Mesendoderm (in vitro differentiated cells): Measurements from ENCODE around the gene MAN2A2.
A peak's percentile ranks its signal among the peaks of the same experiment; 100 is the strongest.

ENCODE experiments used
- DNase-seq: peaks from one replicate; pipeline ENCODE4 v3.0.0; 2013
- H2AK5ac ChIP-seq: 2 replicates; pipeline ENCODE4 v1.6.1; 2013; ENCODE audit warnings: low read length, inconsistent platforms
- H2BK120ac ChIP-seq: 2 replicates; pipeline ENCODE4 v1.6.1; 2013; ENCODE audit warnings: low read depth, mild to moderate bottlenecking, low read length, moderate library complexity, mixed read lengths
- H2BK15ac ChIP-seq: replicated peaks from 2 replicates; pipeline ENCODE4 v1.6.1; 2013; ENCODE audit warnings: low read depth, mild to moderate bottlenecking, moderate library complexity
- H2BK5ac ChIP-seq: 2 replicates; pipeline ENCODE4 v1.6.1; 2013; ENCODE audit warnings: low read length, inconsistent platforms
- H3K18ac ChIP-seq: 2 replicates; pipeline ENCODE4 v1.6.1; 2013; ENCODE audit warnings: mild to moderate bottlenecking, low read length, mixed read lengths
- H3K23ac ChIP-seq: one replicate; pipeline ENCODE4 v1.6.1; 2013; ENCODE audit warnings: low read length
- H3K27ac ChIP-seq: 2 replicates; pipeline ENCODE4 v1.5.1; 2013; ENCODE audit warnings: low read depth, mild to moderate bottlenecking, inconsistent platforms, low read length, moderate library complexity
- H3K27me3 ChIP-seq: 2 replicates; pipeline ENCODE4 v1.6.1; 2013; ENCODE audit warnings: low read length, control low read depth, mild to moderate bottlenecking, inconsistent platforms; ENCODE audit not compliant: insufficient read depth, poor library complexity
- H3K36me3 ChIP-seq: 2 replicates; pipeline ENCODE4 v1.6.1; 2013; ENCODE audit warnings: low read length, inconsistent platforms; ENCODE audit not compliant: control insufficient read depth, insufficient read depth
- H3K4ac ChIP-seq: one replicate; pipeline ENCODE4 v1.6.1; 2013; ENCODE audit warnings: low read depth, mild to moderate bottlenecking, low read length, moderate library complexity
- H3K4me1 ChIP-seq: 2 replicates; pipeline ENCODE4 v1.6.1; 2013; ENCODE audit warnings: low read depth, low read length, inconsistent platforms; ENCODE audit not compliant: control insufficient read depth
- H3K4me2 ChIP-seq: 2 replicates; pipeline ENCODE4 v1.6.1; 2013; ENCODE audit warnings: low read length
- H3K4me3 ChIP-seq: 2 replicates; pipeline ENCODE4 v1.5.1; 2013; ENCODE audit warnings: mild to moderate bottlenecking, low read length
- H3K56ac ChIP-seq: one replicate; pipeline ENCODE4 v1.6.1; 2013; ENCODE audit warnings: low read length
- H3K79me1 ChIP-seq: 2 replicates; pipeline ENCODE4 v1.6.1; 2013; ENCODE audit warnings: low read length, inconsistent platforms
- H3K79me2 ChIP-seq: 2 replicates; pipeline ENCODE4 v1.6.1; 2013; ENCODE audit warnings: mild to moderate bottlenecking, low read length; ENCODE audit not compliant: control insufficient read depth, insufficient read depth
- H3K9ac ChIP-seq: 2 replicates; pipeline ENCODE4 v1.6.1; 2013; ENCODE audit warnings: low read length, inconsistent platforms
- H4K5ac ChIP-seq: one replicate; pipeline ENCODE4 v1.6.1; 2013; ENCODE audit warnings: low read length
- H4K8ac ChIP-seq: one replicate; pipeline ENCODE4 v1.6.1; 2013; ENCODE audit warnings: low read depth, mild to moderate bottlenecking, control low read depth, low read length, moderate library complexity
- whole genome bisulfite sequencing: extraction: QIAGEN DNeasy Blood & Tissue Kit; methylation state at CpG from one replicate; pipeline ENCODE4 v1.1.7; 2013; ENCODE audit warnings: low lambda C conversion rate, missing lambda C conversion rate; ENCODE audit not compliant: insufficient coverage; ENCODE audit errors: extremely low coverage; 5-methylcytosine and 5-hydroxymethylcytosine counted together

The MAN2A2 gene

DNA sequence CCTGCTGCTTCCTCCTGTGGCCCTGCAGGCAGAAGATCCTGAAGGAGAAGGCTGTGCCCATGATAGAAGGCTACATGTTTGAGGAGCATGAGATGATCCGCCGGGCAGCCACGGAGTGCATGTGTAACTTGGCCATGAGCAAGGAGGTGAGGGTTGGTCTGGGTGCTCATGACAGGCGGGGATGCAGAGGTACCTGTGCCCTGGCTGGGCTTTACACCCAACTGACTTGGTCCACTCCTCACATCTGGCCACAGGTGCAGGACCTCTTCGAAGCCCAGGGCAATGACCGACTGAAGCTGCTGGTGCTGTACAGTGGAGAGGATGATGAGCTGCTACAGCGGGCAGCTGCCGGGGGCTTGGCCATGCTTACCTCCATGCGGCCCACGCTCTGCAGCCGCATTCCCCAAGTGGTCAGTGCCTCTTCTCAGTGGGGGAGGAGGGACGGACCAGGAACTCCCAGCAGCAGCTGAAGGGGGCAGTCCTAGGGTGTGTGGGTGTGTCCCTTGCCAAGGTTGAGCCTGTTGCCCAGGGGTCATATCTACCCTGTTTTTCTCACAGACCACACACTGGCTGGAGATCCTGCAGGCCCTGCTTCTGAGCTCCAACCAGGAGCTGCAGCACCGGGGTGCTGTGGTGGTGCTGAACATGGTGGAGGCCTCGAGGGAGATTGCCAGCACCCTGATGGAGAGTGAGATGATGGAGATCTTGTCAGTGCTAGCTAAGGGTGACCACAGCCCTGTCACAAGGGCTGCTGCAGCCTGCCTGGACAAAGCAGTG is 50.0 kb downstream of the MAN2A2 start:
- no peaks in the 10 kb centered on the region for H3K79me2 ChIP-seq
- no peak overlapping the region for H4K8ac ChIP-seq
- H3K23ac ChIP-seq: no peak overlapping the region
- H2BK5ac ChIP-seq: no peak overlapping the region
- H3K56ac ChIP-seq: no peak overlapping the region
- peaks cover 3% of the 10 kb centered on the region for H3K4me1 ChIP-seq
- H3K4me3 ChIP-seq: no peak overlapping the region
- DNase-seq: no peak
- no peak overlapping the region for H3K4ac ChIP-seq
- no peak overlapping the region for H2BK15ac ChIP-seq
- H4K5ac ChIP-seq: no peak overlapping the region
- no peak overlapping the region for H3K4me2 ChIP-seq
- no peak overlapping the region for H3K9ac ChIP-seq
- no peak overlapping the region for H3K18ac ChIP-seq
- no peak overlapping the region for H2AK5ac ChIP-seq
- H3K27ac ChIP-seq: no peak overlapping the region
- no peaks in the 10 kb centered on the region for H3K27me3 ChIP-seq
- peaks cover 2% of the 10 kb centered on the region for H3K79me1 ChIP-seq
- no peak overlapping the region for H2BK120ac ChIP-seq
- peaks cover 8% of the 10 kb centered on the region for H3K36me3 ChIP-seq
- no CpG with 5 or more reads among the region's 14 CpGs for WGBS

DNA sequence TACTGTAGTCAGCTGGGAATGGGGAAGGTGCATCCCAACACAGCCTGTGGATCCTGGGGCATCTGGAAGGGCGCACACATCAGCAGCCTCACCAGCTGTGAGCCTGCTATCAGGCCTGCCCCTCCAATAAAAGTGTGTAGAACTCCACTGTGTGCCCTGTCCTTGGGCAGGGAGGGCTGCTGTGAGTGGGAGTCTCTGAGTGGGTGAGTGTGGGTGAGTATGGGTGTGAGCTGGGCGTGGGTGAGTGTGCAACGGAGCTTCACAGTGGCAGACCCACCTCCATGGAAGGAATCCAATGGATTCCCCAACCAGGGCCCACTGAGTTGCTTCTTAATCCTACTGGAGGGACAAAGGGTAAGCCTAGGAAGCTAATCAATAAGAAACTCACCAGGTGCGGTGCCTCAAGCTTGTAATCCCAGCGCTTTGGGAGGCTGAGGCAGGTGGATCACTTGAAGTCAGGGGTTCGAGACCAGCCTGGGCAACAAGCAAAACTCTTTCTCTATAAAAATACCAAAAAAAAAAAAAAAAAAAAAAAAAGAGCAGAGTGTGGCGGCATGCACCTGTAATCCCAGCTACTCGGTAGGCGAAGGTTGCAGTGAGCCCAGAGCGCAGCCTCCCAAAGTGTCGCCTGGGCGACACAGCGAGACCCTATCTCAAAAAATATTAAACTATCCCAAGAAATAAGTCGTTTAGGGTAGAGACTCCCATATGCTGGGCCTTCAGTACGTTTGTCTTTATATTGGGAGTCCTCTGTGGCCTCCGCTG is 51.0 kb downstream of the MAN2A2 start:
- Histone ChIP-seq H3K36me3 (peaks cover 8% of the 10 kb centered on the region), H3K4ac (no peak overlapping the region), H3K27ac (no peak overlapping the region)

DNA sequence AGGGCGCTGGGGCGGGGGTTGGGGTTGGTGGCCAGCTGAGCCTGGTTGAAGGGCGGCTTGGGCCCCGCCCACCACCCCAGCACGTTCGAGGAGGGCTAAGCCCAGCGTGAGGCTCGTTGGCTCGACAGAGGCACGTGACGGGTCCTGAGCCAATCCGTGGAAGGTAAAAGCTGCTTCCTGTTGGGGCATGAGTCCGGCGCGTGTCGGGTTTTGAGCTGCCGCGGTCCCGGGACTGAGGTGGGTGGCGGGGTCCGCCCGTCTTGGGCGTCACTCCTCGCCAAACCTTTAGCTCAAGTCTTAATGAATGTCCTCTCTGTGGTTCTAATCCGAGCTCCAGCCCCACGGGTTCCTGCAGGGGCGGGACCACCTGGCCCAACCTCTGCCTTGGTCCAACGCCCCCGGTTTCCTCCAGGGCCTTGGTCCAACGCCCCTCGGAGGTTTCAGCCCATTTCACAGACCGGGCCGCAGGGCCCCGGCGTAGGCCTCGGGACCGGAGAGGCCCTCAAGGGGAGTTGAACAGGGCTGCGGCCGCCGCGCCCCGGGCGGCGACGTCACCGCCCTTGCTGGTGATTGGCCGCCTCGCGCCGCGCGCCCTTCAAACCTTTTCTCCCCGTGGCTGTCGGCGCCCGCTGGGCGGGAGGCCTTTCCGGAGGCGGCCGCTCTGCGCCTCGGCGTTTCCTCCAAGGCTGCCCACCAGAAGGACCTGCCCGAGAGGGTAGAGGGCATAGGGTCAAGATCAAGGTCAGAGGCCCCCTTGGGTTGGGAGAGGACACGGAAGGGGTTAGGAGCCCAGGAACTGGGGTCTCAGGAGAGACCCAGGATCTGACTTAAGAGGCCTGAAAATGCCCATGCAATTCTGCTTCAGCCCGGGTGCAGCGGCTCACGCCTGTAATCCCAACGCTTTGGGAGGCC is 51.9 kb downstream of the MAN2A2 start, which contains the start of gene RCCD1:
Gene RCCD1, plus strand, starts transcription at position 173 of the 912 bp plus-strand sequence. CDS start 1,851 bp downstream, outside the sequence.
- Histone ChIP-seq H4K5ac (no peak within 1 kb of the TSS), H3K4ac (peak within 1 kb of the TSS; percentile 56), H2BK5ac (peak within 1 kb of the TSS; percentile 70), H3K9ac (peak within 1 kb of the TSS; percentile 97), H4K8ac (no peak within 1 kb of the TSS), H2AK5ac (no peak within 1 kb of the TSS), H3K56ac (peak within 1 kb of the TSS; percentile 96), H3K4me1 (peaks cover 3% of the 10 kb centered on the region), H3K23ac (no peak within 1 kb of the TSS), H3K27me3 (no peaks in the 10 kb centered on the region), H3K4me3 (peak within 1 kb of the TSS; percentile 76), H2BK120ac (no peak within 1 kb of the TSS), H3K27ac (peak within 1 kb of the TSS; percentile 90), H3K18ac (peak within 1 kb of the TSS; percentile 69), H2BK15ac (no peak within 1 kb of the TSS), H3K36me3 (peaks cover 8% of the 10 kb centered on the region), H3K79me2 (no peaks in the 10 kb centered on the region), H3K79me1 (peaks cover 2% of the 10 kb centered on the region), H3K4me2 (peak within 1 kb of the TSS; percentile 72)
- WGBS: no CpG with 5 or more reads among the region's 69 CpGs
- DNase-seq: peak; percentile 98

More for the DNA sequence above, 51.0 kb downstream of the MAN2A2 start:
- Histone ChIP-seq H2BK15ac (no peak overlapping the region), H3K23ac (no peak overlapping the region), H3K4me2 (no peak overlapping the region), H3K27me3 (no peaks in the 10 kb centered on the region), H3K18ac (no peak overlapping the region), H4K5ac (no peak overlapping the region), H3K4me3 (no peak overlapping the region), H2AK5ac (no peak overlapping the region), H3K9ac (no peak overlapping the region), H2BK120ac (no peak overlapping the region), H3K79me2 (no peaks in the 10 kb centered on the region), H2BK5ac (no peak overlapping the region), H4K8ac (no peak overlapping the region), H3K56ac (peak overlapping the region; percentile 34), H3K4me1 (peaks cover 3% of the 10 kb centered on the region), H3K79me1 (peaks cover 2% of the 10 kb centered on the region)
- no peak for DNase-seq
- WGBS: no CpG with 5 or more reads among the region's 16 CpGs

DNA sequence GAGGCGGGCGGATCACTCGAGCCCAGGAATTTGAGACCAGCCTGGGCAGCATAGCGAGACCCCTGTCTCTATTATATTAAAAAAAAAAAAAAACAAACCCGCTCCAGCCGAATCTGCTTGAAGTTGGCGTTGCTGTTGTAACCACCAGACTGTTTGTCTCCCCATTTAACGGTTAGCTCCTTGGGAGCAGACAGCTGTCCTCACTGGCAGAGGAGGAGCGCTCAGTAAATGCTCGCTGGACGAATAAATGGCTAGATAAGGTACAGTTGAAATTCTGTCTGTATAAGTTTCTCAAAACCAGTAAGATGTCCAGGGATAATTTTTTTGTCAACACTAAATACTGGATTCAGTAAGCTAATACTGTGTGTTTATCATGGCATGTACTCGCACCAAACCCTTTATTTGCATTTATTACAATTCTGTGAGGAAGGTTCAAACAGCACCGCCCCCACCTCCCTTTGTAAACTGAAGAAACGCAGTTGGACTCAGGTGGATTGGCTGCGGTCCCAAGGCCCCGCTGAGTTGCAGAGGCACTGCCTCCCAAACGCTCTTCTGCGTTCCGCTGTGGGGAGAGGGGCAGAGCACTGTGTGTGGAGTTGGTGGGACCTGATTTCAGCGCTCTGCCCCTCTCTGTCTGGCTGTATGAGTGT is 52.6 kb downstream of the MAN2A2 start:
- H2BK5ac ChIP-seq: no peak overlapping the region
- peak overlapping the region; percentile 84 for H2AK5ac ChIP-seq
- H4K8ac ChIP-seq: no peak overlapping the region
- H3K4ac ChIP-seq: peak overlapping the region; percentile 56
- peak overlapping the region; percentile 43 for H3K4me2 ChIP-seq
- peaks cover 3% of the 10 kb centered on the region for H3K4me1 ChIP-seq
- H3K36me3 ChIP-seq: peaks cover 4% of the 10 kb centered on the region
- no peak overlapping the region for H3K4me3 ChIP-seq
- H2BK15ac ChIP-seq: no peak overlapping the region
- peak overlapping the region; percentile 48 for H3K23ac ChIP-seq
- H3K27me3 ChIP-seq: no peaks in the 10 kb centered on the region
- no peaks in the 10 kb centered on the region for H3K79me2 ChIP-seq
- H2BK120ac ChIP-seq: no peak overlapping the region
- WGBS: no CpG with 5 or more reads among the region's 20 CpGs
- peak overlapping the region; percentile 96 for H3K56ac ChIP-seq
- no peak for DNase-seq
- H3K9ac ChIP-seq: peak overlapping the region; percentile 97
- peaks cover 2% of the 10 kb centered on the region for H3K79me1 ChIP-seq
- no peak overlapping the region for H3K27ac ChIP-seq
- H4K5ac ChIP-seq: no peak overlapping the region
- no peak overlapping the region for H3K18ac ChIP-seq
